Activated naive CD8-positive, alpha-beta T cell treated with anti-CD3 and anti-CD28 coated beads for 36 hours (primary cell): ENCODE results near the gene MAP4K4. TPM values are rescaled to one million over a fixed set of nuclear protein-coding genes. Genes with fewer than 3 reads are reported as not detected.
"Not testable (repeated sequence)": the region's sequence is repeated elsewhere in the genome, so short reads cannot be mapped to it uniquely, and the experiment has no call there.

Source experiments
- DNase-seq: peaks from one replicate; pipeline ENCODE4 v3.0.0; 2021
- H3K27ac Mint-ChIP-seq: one replicate; pipeline ENCODE4 v1.8.0; 2022; ENCODE audit warnings: mild to moderate bottlenecking, moderate library complexity, mixed read lengths
- H3K27me3 Mint-ChIP-seq: one replicate; pipeline ENCODE4 v1.8.0; 2022; ENCODE audit warnings: mild to moderate bottlenecking, mixed read lengths
- H3K36me3 Mint-ChIP-seq: one replicate; pipeline ENCODE4 v1.8.0; 2021; ENCODE audit warnings: mild to moderate bottlenecking, mixed read lengths
- H3K4me1 Mint-ChIP-seq: one replicate; pipeline ENCODE4 v1.8.0; 2021; ENCODE audit warnings: mixed read lengths
- H3K4me3 Mint-ChIP-seq: one replicate; pipeline ENCODE4 v1.8.0; 2022; ENCODE audit warnings: mild to moderate bottlenecking, moderate library complexity, mixed read lengths
- H3K9me3 Mint-ChIP-seq: one replicate; pipeline ENCODE4 v1.8.0; 2022; ENCODE audit warnings: mixed read lengths
- total RNA-seq, 2 experiments: library from RNA; stranded (reverse); gene quantifications; one replicate each; pipeline ENCODE4 v1.2.3, GENCODE V29; 2021

Gene MAP4K4
- total RNA-seq, 2 experiments from 2014 or later, result 34.4 to 36.5 TPM

DNA sequence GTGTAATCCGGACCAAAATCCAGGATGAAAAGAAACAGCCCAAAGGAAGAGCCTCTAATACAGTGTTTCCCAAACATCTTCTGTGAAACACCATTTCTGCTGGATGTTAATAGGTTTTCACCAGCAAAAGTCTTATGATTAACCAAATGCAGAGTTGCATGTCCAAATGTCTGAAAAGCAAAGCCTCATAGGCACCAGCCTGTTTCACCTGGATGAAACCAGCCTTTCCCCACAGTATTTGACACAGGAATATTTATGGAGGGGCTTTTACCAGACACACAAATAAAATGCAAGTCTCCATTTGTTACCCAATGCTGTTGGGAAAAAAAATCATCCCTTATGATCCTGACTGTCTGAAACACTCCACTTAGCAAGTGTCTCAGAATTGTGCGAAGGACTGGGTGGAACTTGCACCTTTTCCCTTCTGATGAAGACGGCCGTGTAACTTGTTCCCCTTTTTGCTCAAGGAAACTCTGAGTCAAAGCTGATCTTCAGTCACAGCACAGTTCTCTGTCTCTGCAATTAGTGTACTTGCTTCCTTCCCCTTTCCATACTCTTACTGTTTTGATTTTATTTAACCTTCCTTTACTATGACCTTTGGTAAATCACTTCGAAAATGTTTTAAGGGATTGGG, 223.9 kb downstream of the MAP4K4 start:
- H3K4me1 Mint-ChIP-seq, result no peaks in the 10 kb centered on the region
- H3K27ac Mint-ChIP-seq, result peak overlapping the region; percentile 50
- H3K36me3 Mint-ChIP-seq, result peaks cover 16% of the 10 kb centered on the region
- peaks cover 21% of the 10 kb centered on the region for H3K9me3 Mint-ChIP-seq
- H3K27me3 Mint-ChIP-seq, result no peaks in the 10 kb centered on the region
- no peak for DNase-seq
- no peak overlapping the region for H3K4me3 Mint-ChIP-seq

DNA sequence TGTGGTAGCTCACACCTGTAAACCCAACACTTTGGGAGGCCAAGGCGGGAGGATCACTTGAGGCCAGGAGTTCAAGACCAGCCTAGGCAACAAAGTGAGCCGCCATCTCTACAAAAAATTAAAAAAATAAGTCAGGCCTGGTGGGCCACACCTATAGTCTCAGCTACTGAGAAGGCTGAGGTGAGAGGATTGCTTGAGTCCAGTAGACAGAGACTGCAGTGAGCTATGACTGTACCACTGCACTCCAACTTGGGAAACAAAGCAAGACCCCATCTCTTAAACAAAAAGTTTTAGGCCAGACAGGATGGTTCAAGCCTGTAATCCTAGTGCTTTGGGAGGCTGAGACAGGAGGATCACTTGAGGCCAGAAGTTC, 224.4 kb downstream of the MAP4K4 start:
- Mint-ChIP-seq H3K4me3 (no peak overlapping the region), H3K9me3 (peaks cover 26% of the 10 kb centered on the region), H3K27me3 (no peaks in the 10 kb centered on the region), H3K4me1 (no peaks in the 10 kb centered on the region), H3K36me3 (peaks cover 16% of the 10 kb centered on the region), H3K27ac (peak overlapping the region; percentile 50)
- DNase-seq, result no peak

DNA sequence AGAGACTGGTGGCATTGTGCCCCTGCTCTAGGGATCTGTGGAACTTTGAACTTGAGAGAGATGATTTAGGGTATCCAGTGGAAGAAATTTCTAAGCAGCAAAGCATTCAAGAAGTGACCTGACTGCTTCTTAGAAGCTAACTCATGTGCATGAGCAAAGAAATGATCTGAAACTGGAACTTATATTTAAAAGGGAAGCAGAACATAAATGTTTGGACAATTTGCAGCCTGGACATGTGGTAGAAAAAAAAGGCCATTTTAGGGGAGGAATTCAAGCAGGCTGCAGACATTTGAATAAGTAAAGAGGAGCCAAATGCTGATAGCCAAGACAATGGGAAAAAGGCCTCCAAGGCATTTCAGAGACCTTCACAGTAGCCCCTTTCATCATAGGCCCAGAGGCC, 226.8 kb downstream of the MAP4K4 start:
- not testable (repeated sequence) for H3K4me3 Mint-ChIP-seq, H3K4me1 Mint-ChIP-seq, H3K27me3 Mint-ChIP-seq, H3K27ac Mint-ChIP-seq, DNase-seq
- peaks cover 31% of the 10 kb centered on the region for H3K9me3 Mint-ChIP-seq
- peaks cover 16% of the 10 kb centered on the region for H3K36me3 Mint-ChIP-seq

DNA sequence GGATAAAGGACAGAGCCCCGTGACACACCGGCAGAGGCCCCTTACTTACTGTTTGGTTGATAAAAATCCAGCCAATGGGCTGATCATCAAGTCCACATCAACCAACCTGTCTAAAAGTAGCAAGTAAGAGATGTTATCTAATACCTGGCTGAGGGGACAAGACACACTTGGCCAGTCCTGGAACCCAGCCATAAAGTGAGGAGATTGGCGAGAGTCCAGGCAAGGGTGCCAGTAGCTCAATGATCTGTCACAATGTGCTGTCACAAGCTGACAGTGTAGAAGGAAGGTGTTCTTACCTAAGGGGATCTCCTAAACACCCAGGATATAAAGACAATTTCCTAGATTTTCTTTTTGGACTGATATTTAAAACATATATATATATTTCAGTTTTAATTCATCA, 232.5 kb downstream of the MAP4K4 start:
- H3K4me3 Mint-ChIP-seq, result no peak overlapping the region
- peaks cover 6% of the 10 kb centered on the region for H3K36me3 Mint-ChIP-seq
- no peak for DNase-seq
- H3K27ac Mint-ChIP-seq, result no peak overlapping the region
- no peaks in the 10 kb centered on the region for H3K4me1 Mint-ChIP-seq
- H3K27me3 Mint-ChIP-seq, result no peaks in the 10 kb centered on the region
- peaks cover 17% of the 10 kb centered on the region for H3K9me3 Mint-ChIP-seq

DNA sequence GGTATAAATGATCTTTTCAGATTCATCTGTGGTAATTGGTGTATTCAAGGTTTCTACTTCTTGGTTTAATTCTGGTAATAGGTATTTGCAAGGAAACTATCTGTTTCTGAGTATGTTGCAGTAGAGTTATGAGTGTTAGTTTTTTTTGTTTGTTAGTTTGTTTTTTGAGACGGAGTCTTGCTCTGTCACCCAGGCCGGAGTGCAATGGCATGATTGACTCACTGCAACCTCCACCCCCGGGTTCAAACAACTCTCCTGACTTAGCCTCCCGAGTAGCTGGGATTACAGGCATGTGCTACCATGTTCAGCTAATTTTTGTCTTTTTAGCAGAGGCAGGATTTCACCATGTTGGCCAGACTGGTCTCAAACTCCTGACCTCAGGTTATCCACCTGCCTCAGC, 233.3 kb downstream of the MAP4K4 start:
- Mint-ChIP-seq H3K27me3 (no peaks in the 10 kb centered on the region), H3K27ac (no peak overlapping the region), H3K4me3 (no peak overlapping the region), H3K9me3 (peaks cover 11% of the 10 kb centered on the region), H3K4me1 (no peaks in the 10 kb centered on the region), H3K36me3 (no peaks in the 10 kb centered on the region)
- no peak for DNase-seq

DNA sequence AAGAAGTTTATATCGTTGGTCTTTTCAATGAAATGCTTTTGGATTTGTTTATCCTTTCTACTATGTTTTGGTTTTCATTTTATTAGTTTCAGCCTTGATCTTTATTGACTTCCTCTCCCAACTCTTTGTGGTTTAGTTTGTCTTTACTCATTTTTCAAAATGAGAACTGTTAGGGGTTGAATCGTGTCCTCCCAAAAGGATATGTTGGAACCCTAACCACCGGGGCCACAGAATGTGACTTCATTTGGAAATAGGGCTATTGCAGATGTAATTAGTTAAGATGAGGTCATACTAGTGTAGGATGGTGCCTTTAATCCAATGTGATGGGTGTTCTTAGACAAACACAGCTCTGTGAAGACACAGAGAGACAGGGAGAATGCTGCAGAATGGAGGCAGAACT, 233.9 kb downstream of the MAP4K4 start:
- no peaks in the 10 kb centered on the region for H3K36me3 Mint-ChIP-seq
- no peaks in the 10 kb centered on the region for H3K27me3 Mint-ChIP-seq
- no peaks in the 10 kb centered on the region for H3K4me1 Mint-ChIP-seq
- no peak overlapping the region for H3K27ac Mint-ChIP-seq
- no peak for DNase-seq
- no peak overlapping the region for H3K4me3 Mint-ChIP-seq
- H3K9me3 Mint-ChIP-seq, result peaks cover 10% of the 10 kb centered on the region

DNA sequence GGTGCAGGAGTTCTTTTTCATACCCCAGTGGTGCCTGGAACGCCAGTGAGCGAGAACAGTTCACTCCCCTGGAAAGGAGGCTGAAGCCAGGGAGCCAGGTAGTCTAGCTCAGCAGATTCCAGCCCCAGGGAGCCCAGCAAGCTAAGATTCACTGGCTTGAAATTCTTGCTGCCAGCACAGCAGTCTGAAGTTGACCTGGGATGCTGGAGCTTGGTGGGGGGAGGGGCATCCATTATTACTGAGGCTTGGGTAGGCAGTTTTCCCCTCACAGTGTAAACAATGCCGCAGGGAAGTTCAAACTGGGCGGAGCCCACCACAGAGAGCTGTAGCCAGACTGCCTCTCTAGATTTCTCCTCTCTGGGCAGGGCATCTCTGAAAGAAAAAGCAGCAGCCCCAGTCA, 238.3 kb downstream of the MAP4K4 start:
- H3K27ac Mint-ChIP-seq, H3K36me3 Mint-ChIP-seq, DNase-seq, H3K4me3 Mint-ChIP-seq, H3K9me3 Mint-ChIP-seq, H3K4me1 Mint-ChIP-seq, H3K27me3 Mint-ChIP-seq: not testable (repeated sequence)

DNA sequence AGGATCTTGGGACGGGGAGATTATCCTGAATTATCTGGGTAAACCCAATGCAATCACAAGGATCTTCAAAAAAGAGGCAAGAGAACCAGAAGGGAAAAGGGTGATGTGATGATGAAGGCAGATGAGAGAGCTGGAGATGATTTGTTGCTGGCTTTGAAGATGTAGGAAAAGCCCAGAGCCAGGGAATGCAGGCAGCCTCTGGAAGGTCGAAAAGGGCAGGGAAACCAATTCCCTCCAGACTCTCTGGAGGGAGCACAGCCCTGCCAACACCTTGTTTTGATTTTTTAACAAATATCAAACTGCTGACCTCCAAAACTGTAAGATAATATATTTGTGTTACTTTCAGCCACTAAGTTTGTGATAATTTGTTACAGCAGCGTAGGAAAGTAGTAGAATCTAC, 245.3 kb downstream of the MAP4K4 start:
- H3K27me3 Mint-ChIP-seq, result peaks cover 8% of the 10 kb centered on the region
- no peak overlapping the region for H3K27ac Mint-ChIP-seq
- H3K9me3 Mint-ChIP-seq, result peaks cover 11% of the 10 kb centered on the region
- no peaks in the 10 kb centered on the region for H3K4me1 Mint-ChIP-seq
- no peak overlapping the region for H3K4me3 Mint-ChIP-seq
- H3K36me3 Mint-ChIP-seq, result no peaks in the 10 kb centered on the region
- DNase-seq, result no peak

Other genes with a start within 250 kb of the MAP4K4 start
- not detected for gene RFX8, start 222.6 kb upstream of the MAP4K4 start, total RNA-seq